H9 (cell line): ENCODE measurements around the gene JAK2. TPM values are rescaled to one million over a fixed set of nuclear protein-coding genes. Genes with fewer than 3 reads are reported as not detected.

Experiments used
- DNase-seq: peaks from one replicate; pipeline ENCODE4 v3.0.0-alpha.2; 2017
- H2AFZ ChIP-seq: one replicate; pipeline ENCODE4 v1.6.1; 2013; ENCODE audit warnings: mild to moderate bottlenecking, low read length, control low read depth, moderate library complexity
- H2AK5ac ChIP-seq: 2 replicates; pipeline ENCODE4 v1.6.1; 2013; ENCODE audit warnings: low read length, control low read depth, mixed read lengths; ENCODE audit not compliant: insufficient read length
- H2BK120ac ChIP-seq: one replicate; pipeline ENCODE4 v1.6.1; 2013; ENCODE audit warnings: low read depth, mild to moderate bottlenecking, low read length, control low read depth, inconsistent platforms; ENCODE audit not compliant: poor library complexity, severe bottlenecking
- H2BK12ac ChIP-seq: 2 replicates; pipeline ENCODE4 v1.6.1; 2013; ENCODE audit warnings: low read length, control low read depth, mixed read lengths, low read depth; ENCODE audit not compliant: insufficient read length
- H2BK15ac ChIP-seq: 2 replicates; pipeline ENCODE4 v1.6.1; 2013; ENCODE audit warnings: low read depth, low read length, control low read depth
- H2BK20ac ChIP-seq: one replicate; pipeline ENCODE4 v1.6.1; 2013; ENCODE audit warnings: low read depth, mild to moderate bottlenecking, low read length, control low read depth, inconsistent platforms; ENCODE audit not compliant: poor library complexity, severe bottlenecking
- H2BK5ac ChIP-seq: 2 replicates; pipeline ENCODE4 v1.6.1; 2013; ENCODE audit warnings: low read length, control low read depth, mixed read lengths; ENCODE audit not compliant: insufficient read length
- H3K14ac ChIP-seq: 2 replicates; pipeline ENCODE4 v1.6.1; 2013; ENCODE audit warnings: low read length, control low read depth; ENCODE audit not compliant: insufficient read depth
- H3K18ac ChIP-seq: 2 replicates; pipeline ENCODE4 v1.6.1; 2013; ENCODE audit warnings: low read depth, mild to moderate bottlenecking, mixed read lengths, low read length, control low read depth; ENCODE audit not compliant: insufficient read length
- H3K23ac ChIP-seq: 2 replicates; pipeline ENCODE4 v1.6.1; 2013; ENCODE audit warnings: low read length, control low read depth, mixed read lengths, low read depth; ENCODE audit not compliant: insufficient read length
- H3K23me2 ChIP-seq: 2 replicates; pipeline ENCODE4 v1.6.1; 2013; ENCODE audit warnings: low read depth, mild to moderate bottlenecking, mixed read lengths, low read length, control low read depth; ENCODE audit not compliant: insufficient read length, poor library complexity, severe bottlenecking
- H3K27ac ChIP-seq: 2 replicates; pipeline ENCODE4 v1.5.1; 2013; ENCODE audit warnings: low read length, control low read depth, mixed read lengths, low read depth; ENCODE audit not compliant: insufficient read length
- H3K27me3 ChIP-seq: 2 replicates; pipeline ENCODE4 v1.6.1; 2013; ENCODE audit warnings: low read length, control low read depth, inconsistent platforms; ENCODE audit not compliant: insufficient read depth
- H3K4ac ChIP-seq: 2 replicates; pipeline ENCODE4 v1.6.1; 2013; ENCODE audit warnings: low read depth, mild to moderate bottlenecking, control low read depth, inconsistent platforms, low read length, moderate library complexity
- H3K4me1 ChIP-seq: 2 replicates; pipeline ENCODE4 v1.6.1; 2013; ENCODE audit warnings: low read length, control low read depth, inconsistent platforms; ENCODE audit not compliant: insufficient read depth
- H3K4me2 ChIP-seq: 2 replicates; pipeline ENCODE4 v1.6.1; 2013; ENCODE audit warnings: low read length, control low read depth, mixed read lengths; ENCODE audit not compliant: insufficient read length, insufficient read depth
- H3K56ac ChIP-seq: 2 replicates; pipeline ENCODE4 v1.6.1; 2013; ENCODE audit warnings: low read depth, mild to moderate bottlenecking, mixed read lengths, low read length, control low read depth; ENCODE audit not compliant: insufficient read length
- H3K79me1 ChIP-seq: 2 replicates; pipeline ENCODE4 v1.6.1; 2013; ENCODE audit warnings: low read depth, mild to moderate bottlenecking, moderate library complexity, low read length, control low read depth, inconsistent platforms; ENCODE audit not compliant: insufficient read depth, poor library complexity, severe bottlenecking
- H3K79me2 ChIP-seq: 2 replicates; pipeline ENCODE4 v1.6.1; 2013; ENCODE audit warnings: low read length, control low read depth, inconsistent platforms; ENCODE audit not compliant: insufficient read depth
- H3K9ac ChIP-seq: 2 replicates; pipeline ENCODE4 v1.6.1; 2013; ENCODE audit warnings: low read length, control low read depth, mixed read lengths; ENCODE audit not compliant: insufficient read length; ENCODE audit errors: extremely low read depth
- H3K9me3 ChIP-seq: one replicate; pipeline ENCODE4 v1.6.1; 2013; ENCODE audit warnings: low read depth, low read length, inconsistent platforms; ENCODE audit not compliant: control insufficient read depth
- H3T11ph ChIP-seq: one replicate; pipeline ENCODE4 v1.6.1; 2013; ENCODE audit warnings: mild to moderate bottlenecking, low read length, control low read depth, inconsistent platforms
- H4K20me1 ChIP-seq: one replicate; pipeline ENCODE4 v1.6.1; 2013; ENCODE audit not compliant: control insufficient read depth, insufficient read length, insufficient read depth
- H4K5ac ChIP-seq: 2 replicates; pipeline ENCODE4 v1.6.1; 2013; ENCODE audit warnings: low read depth, mild to moderate bottlenecking, mixed read lengths, low read length, control low read depth; ENCODE audit not compliant: insufficient read length
- H4K8ac ChIP-seq: replicated peaks from 2 replicates; pipeline ENCODE4 v1.6.1; 2013; ENCODE audit warnings: low read length, control low read depth, mixed read lengths, low read depth; ENCODE audit not compliant: insufficient read length
- H4K91ac ChIP-seq: 2 replicates; pipeline ENCODE4 v1.6.1; 2013; ENCODE audit warnings: low read depth, mild to moderate bottlenecking, moderate library complexity, mixed read lengths, low read length, control low read depth; ENCODE audit not compliant: insufficient read length
- H3K27ac Mint-ChIP-seq, 3 experiments: 2 replicates in 2 of 3; 3 replicates in 1 of 3; pipeline ENCODE4 v1.8.0; 2020 to 2021; ENCODE audit warnings: mixed read lengths in 3 of 3, mild to moderate bottlenecking in 1 of 3, moderate library complexity in 1 of 3
- H3K27me3 Mint-ChIP-seq: 2 replicates; pipeline ENCODE4 v1.8.0; 2021; ENCODE audit warnings: low read depth, mild to moderate bottlenecking, moderate library complexity, mixed read lengths
- H3K36me3 Mint-ChIP-seq, 3 experiments: 2 replicates in 2 of 3; 3 replicates in 1 of 3; pipeline ENCODE4 v1.8.0; 2020 to 2021; ENCODE audit warnings: low read depth in 3 of 3, mixed read lengths in 3 of 3; ENCODE audit not compliant: insufficient read depth in 1 of 3
- H3K4me1 Mint-ChIP-seq, 2 experiments: 2 replicates each; pipeline ENCODE4 v1.8.0; 2020; ENCODE audit warnings: mixed read lengths in 2 of 2
- H3K4me3 Mint-ChIP-seq, 2 experiments: 2 replicates in 1 of 2; 3 replicates in 1 of 2; pipeline ENCODE4 v1.8.0; 2020 to 2021; ENCODE audit warnings: mild to moderate bottlenecking in 2 of 2, mixed read lengths in 2 of 2, moderate library complexity in 1 of 2
- H3K9me3 Mint-ChIP-seq, 2 experiments: 2 replicates in 1 of 2; 3 replicates in 1 of 2; pipeline ENCODE4 v1.8.0; 2020; ENCODE audit warnings: mild to moderate bottlenecking in 2 of 2, mixed read lengths in 2 of 2, moderate library complexity in 1 of 2
- total RNA-seq: library from RNA; stranded (reverse); gene quantifications from 2 replicates; pipeline ENCODE4 v1.2.1, GENCODE V29; 2021
- TF ChIP-seq, protein P1 (sequence below): fragments of 200-600 bp; sonication (generic); conservative IDR thresholded peaks from 3 replicates; pipeline ENCODE4 v1.8.0; 2021; ENCODE audit warnings: antibody characterized with exemption, mild to moderate bottlenecking

JAK2 gene
- total RNA-seq, 1 experiment from 2014 or later = 3.4 TPM

DNA sequence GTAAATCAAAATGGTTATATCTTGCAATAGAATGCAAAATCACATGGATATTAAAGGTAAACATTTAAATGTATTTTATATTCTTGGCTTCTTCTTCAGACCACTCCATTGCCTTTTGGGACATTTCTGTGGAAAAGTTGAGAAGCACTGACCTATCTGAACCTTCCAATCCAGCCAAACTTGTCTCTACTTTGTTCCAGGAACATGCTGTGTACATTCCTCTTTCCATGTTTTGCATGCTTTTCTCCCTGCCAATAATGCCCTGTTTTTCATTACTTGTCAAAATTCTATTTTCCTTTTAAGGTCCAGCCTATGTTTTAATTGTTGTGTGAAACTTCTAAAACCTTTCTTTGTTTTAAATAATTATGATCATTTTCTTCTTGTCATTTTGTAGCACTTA lies 28.3 kb downstream of the JAK2 start:
- Mint-ChIP-seq H3K4me3 (no peak overlapping the region), H3K9me3 (no peaks in the 10 kb centered on the region), H3K4me1 (no peaks in the 10 kb centered on the region), H3K27ac (no peak overlapping the region), H3K27me3 (no peaks in the 10 kb centered on the region), H3K36me3 (no peaks in the 10 kb centered on the region)
- TF ChIP-seq, protein P1, sequence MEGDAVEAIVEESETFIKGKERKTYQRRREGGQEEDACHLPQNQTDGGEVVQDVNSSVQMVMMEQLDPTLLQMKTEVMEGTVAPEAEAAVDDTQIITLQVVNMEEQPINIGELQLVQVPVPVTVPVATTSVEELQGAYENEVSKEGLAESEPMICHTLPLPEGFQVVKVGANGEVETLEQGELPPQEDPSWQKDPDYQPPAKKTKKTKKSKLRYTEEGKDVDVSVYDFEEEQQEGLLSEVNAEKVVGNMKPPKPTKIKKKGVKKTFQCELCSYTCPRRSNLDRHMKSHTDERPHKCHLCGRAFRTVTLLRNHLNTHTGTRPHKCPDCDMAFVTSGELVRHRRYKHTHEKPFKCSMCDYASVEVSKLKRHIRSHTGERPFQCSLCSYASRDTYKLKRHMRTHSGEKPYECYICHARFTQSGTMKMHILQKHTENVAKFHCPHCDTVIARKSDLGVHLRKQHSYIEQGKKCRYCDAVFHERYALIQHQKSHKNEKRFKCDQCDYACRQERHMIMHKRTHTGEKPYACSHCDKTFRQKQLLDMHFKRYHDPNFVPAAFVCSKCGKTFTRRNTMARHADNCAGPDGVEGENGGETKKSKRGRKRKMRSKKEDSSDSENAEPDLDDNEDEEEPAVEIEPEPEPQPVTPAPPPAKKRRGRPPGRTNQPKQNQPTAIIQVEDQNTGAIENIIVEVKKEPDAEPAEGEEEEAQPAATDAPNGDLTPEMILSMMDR = no peak
- H3K4me1 ChIP-seq = no peaks in the 10 kb centered on the region
- H2BK5ac ChIP-seq = no peak overlapping the region
- no peak overlapping the region for H4K8ac ChIP-seq
- no peak overlapping the region for H2BK15ac ChIP-seq
- no peak overlapping the region for H2AFZ ChIP-seq
- H4K5ac ChIP-seq = no peak overlapping the region
- no peak overlapping the region for H3K4me2 ChIP-seq
- H3K9ac ChIP-seq = no peak overlapping the region
- H2BK20ac ChIP-seq = no peak overlapping the region
- no peaks in the 10 kb centered on the region for H4K20me1 ChIP-seq
- no peaks in the 10 kb centered on the region for H3K79me1 ChIP-seq
- no peaks in the 10 kb centered on the region for H3K79me2 ChIP-seq
- no peaks in the 10 kb centered on the region for H3K27me3 ChIP-seq
- no peak overlapping the region for H2BK12ac ChIP-seq
- no peak overlapping the region for H3K56ac ChIP-seq
- no peak overlapping the region for H3T11ph ChIP-seq
- no peak overlapping the region for H3K18ac ChIP-seq
- no peak overlapping the region for H4K91ac ChIP-seq
- H3K14ac ChIP-seq = no peak overlapping the region
- H3K23me2 ChIP-seq = no peaks in the 10 kb centered on the region
- no peak overlapping the region for H2BK120ac ChIP-seq
- no peaks in the 10 kb centered on the region for H3K9me3 ChIP-seq
- H3K23ac ChIP-seq = no peak overlapping the region
- no peak overlapping the region for H2AK5ac ChIP-seq
- DNase-seq = no peak
- no peak overlapping the region for H3K27ac ChIP-seq
- H3K4ac ChIP-seq = no peak overlapping the region
